Caco-2 (cell line): Measurements from ENCODE around the gene IKZF3. TPM values are rescaled to one million over a fixed set of nuclear protein-coding genes. Genes with fewer than 3 reads are reported as not detected.

Experiments used
- BruUV-seq: library from RNA; stranded (reverse); fragments of 400-500 nt; replicated peaks from 2 replicates; lab custom pipeline; 2021; lab: Mats Ljungman, UMichigan
- CTCF ChIA-PET: fragments of 300-600 bp; sonication (Branson Sonifier 250); formaldehyde crosslinking; loops from one replicate; lab custom pipeline; 2022; ENCODE audit warnings: antibody characterized with exemption; lab: Charles Lee
- POLR2A ChIA-PET: fragments of 300-600 bp; sonication (Branson Sonifier 250); formaldehyde crosslinking; loops from one replicate; lab custom pipeline; 2022; ENCODE audit warnings: antibody characterized with exemption; lab: Charles Lee
- DNase-seq, 2 experiments: peaks; one replicate each; pipeline versions ENCODE4 v3.0.0 to v3.0.0-alpha.2; 2020 to 2022
- H3K27me3 ChIP-seq: replicated peaks from 2 replicates; pipeline ENCODE4 v1.6.0; 2011; ENCODE audit warnings: low read length; ENCODE audit not compliant: control insufficient read depth, insufficient read depth
- H3K36me3 ChIP-seq: 2 replicates; pipeline ENCODE4 v1.5.1; 2011; ENCODE audit warnings: low read length; ENCODE audit not compliant: control insufficient read depth, insufficient read depth
- H3K4me1 ChIP-seq: fragments of 250-450 bp; sonication (Bioruptor Pico); 2 replicates; pipeline ENCODE4 v1.5.1; 2020; ENCODE audit warnings: mild to moderate bottlenecking
- H3K4me3 ChIP-seq: 2 replicates; pipeline ENCODE4 v1.5.1; 2011; ENCODE audit warnings: low read depth, mild to moderate bottlenecking, control low read depth, low read length
- H3K9me3 ChIP-seq: fragments of 250-450 bp; sonication (Bioruptor Pico); 2 replicates; pipeline ENCODE4 v1.5.1; 2020; ENCODE audit warnings: mild to moderate bottlenecking, moderate library complexity
- H3K27ac Mint-ChIP-seq: one replicate; pipeline ENCODE4 v1.8.0; 2022; ENCODE audit warnings: mixed read lengths; ENCODE audit not compliant: unreplicated experiment
- H3K27me3 Mint-ChIP-seq: one replicate; pipeline ENCODE4 v1.8.0; 2022; ENCODE audit warnings: mixed read lengths; ENCODE audit not compliant: insufficient read depth, unreplicated experiment
- H3K36me3 Mint-ChIP-seq: one replicate; pipeline ENCODE4 v1.8.0; 2022; ENCODE audit warnings: mild to moderate bottlenecking, mixed read lengths; ENCODE audit not compliant: insufficient read depth, unreplicated experiment
- H3K4me1 Mint-ChIP-seq: one replicate; pipeline ENCODE4 v1.8.0; 2022; ENCODE audit warnings: low read depth, mixed read lengths; ENCODE audit not compliant: unreplicated experiment
- H3K4me3 Mint-ChIP-seq: one replicate; pipeline ENCODE4 v1.8.0; 2022; ENCODE audit warnings: mild to moderate bottlenecking, moderate library complexity, mixed read lengths; ENCODE audit not compliant: unreplicated experiment
- H3K9me3 Mint-ChIP-seq: one replicate; pipeline ENCODE4 v1.8.0; 2022; ENCODE audit warnings: mixed read lengths; ENCODE audit not compliant: unreplicated experiment
- intact Hi-C: fragments of 100-400 bp; cut with micrococcal nuclease; formaldehyde crosslinking; loops from one replicate; pipeline ENCODE4 v1.10.0; 2022; ENCODE audit not compliant: unreplicated experiment
- total RNA-seq: library from RNA; stranded (reverse); gene quantifications from 2 replicates; pipeline ENCODE4 v1.2.3, GENCODE V29; 2022
- TF ChIP-seq, protein P1 (sequence below), 2 experiments: fragments of 200-600 bp in 1 of 2; IDR thresholded peaks; 1 replicate in 1 of 2; 2 replicates in 1 of 2; pipeline versions ENCODE4 v1.5.1 to v1.8.0; 2011 to 2022; ENCODE audit warnings: antibody characterized with exemption in 1 of 2, control low read depth in 1 of 2, inconsistent platforms in 1 of 2, low read depth in 1 of 2, low read length in 1 of 2, mild to moderate bottlenecking in 1 of 2, moderate library complexity in 1 of 2; ENCODE audit not compliant: insufficient read depth in 1 of 2, severe bottlenecking in 1 of 2, unreplicated experiment in 1 of 2

IKZF3 gene
- total RNA-seq, 1 experiment from 2014 or later = 2.8 TPM

DNA sequence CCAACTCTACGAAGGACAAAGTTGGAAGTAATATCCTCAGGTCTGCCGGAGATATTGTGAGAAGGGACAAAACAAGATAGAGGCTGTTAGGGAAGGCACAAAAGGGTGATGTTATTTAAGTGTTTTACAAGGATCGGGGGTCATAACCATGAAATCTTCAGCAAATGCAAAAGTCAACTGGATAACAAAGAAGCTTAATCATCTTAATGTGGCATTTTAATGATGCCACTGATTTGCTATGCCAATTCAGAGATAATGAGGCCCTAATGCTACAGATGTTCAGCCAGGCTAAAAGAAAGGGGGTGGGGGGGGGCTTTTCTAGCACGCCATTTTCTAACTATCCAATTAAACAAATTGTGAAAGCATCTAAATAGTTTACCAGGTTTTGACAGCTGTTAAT, 63.1 kb downstream of the IKZF3 start:
- peaks cover 6% of the 10 kb centered on the region for H3K9me3 Mint-ChIP-seq
- ChIA-PET CTCF (no interaction called here), POLR2A (no interaction called here)
- H3K36me3 ChIP-seq = no peaks in the 10 kb centered on the region
- no peaks in the 10 kb centered on the region for H3K27me3 ChIP-seq
- BruUV-seq = no TSS peak
- H3K9me3 ChIP-seq = no peaks in the 10 kb centered on the region
- DNase-seq = no peak
- TF ChIP-seq, protein P1, sequence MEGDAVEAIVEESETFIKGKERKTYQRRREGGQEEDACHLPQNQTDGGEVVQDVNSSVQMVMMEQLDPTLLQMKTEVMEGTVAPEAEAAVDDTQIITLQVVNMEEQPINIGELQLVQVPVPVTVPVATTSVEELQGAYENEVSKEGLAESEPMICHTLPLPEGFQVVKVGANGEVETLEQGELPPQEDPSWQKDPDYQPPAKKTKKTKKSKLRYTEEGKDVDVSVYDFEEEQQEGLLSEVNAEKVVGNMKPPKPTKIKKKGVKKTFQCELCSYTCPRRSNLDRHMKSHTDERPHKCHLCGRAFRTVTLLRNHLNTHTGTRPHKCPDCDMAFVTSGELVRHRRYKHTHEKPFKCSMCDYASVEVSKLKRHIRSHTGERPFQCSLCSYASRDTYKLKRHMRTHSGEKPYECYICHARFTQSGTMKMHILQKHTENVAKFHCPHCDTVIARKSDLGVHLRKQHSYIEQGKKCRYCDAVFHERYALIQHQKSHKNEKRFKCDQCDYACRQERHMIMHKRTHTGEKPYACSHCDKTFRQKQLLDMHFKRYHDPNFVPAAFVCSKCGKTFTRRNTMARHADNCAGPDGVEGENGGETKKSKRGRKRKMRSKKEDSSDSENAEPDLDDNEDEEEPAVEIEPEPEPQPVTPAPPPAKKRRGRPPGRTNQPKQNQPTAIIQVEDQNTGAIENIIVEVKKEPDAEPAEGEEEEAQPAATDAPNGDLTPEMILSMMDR (IDR thresholded peaks at IDR 0.05; ENCODE audit: insufficient read depth in 1 of 2, low read depth in 1 of 2, low read length in 1 of 2, severe bottlenecking in 1 of 2, unreplicated experiment in 1 of 2) = no peak
- no peak overlapping the region for H3K4me3 ChIP-seq
- no peak overlapping the region for H3K27ac Mint-ChIP-seq
- no peaks in the 10 kb centered on the region for H3K4me1 ChIP-seq
- no peak overlapping the region for H3K4me3 Mint-ChIP-seq
- H3K27me3 Mint-ChIP-seq = peaks cover 3% of the 10 kb centered on the region
- intact Hi-C loops = no loop called here
- no peaks in the 10 kb centered on the region for H3K4me1 Mint-ChIP-seq
- no peaks in the 10 kb centered on the region for H3K36me3 Mint-ChIP-seq

DNA sequence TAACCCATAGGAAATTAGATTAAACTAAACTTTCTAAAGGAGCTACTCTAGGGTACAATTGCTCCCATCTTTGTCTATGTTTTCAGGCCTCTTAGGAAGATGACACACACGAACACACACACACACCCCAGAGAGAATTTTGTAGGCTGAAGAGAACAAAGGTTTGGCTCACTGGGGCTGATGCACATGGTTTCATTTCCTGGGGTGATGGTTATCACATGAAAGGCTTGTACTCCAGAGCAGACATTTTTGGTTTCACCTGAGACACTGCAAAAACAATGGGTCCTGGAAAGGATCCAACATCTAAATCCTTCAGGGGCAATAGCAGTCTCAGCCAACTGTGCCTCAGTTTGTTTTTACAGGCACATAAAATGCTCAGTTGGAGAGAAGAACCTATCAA, 63.6 kb downstream of the IKZF3 start:
- Histone ChIP-seq H3K4me1 (no peaks in the 10 kb centered on the region), H3K4me3 (no peak overlapping the region), H3K27me3 (no peaks in the 10 kb centered on the region), H3K9me3 (no peaks in the 10 kb centered on the region), H3K36me3 (no peaks in the 10 kb centered on the region)
- intact Hi-C loops = no loop called here
- Mint-ChIP-seq H3K4me3 (no peak overlapping the region), H3K27me3 (peaks cover 3% of the 10 kb centered on the region), H3K4me1 (no peaks in the 10 kb centered on the region), H3K27ac (no peak overlapping the region), H3K9me3 (peaks cover 6% of the 10 kb centered on the region), H3K36me3 (no peaks in the 10 kb centered on the region)
- TF ChIP-seq, protein P1 (IDR thresholded peaks at IDR 0.05; ENCODE audit: insufficient read depth in 1 of 2, low read depth in 1 of 2, low read length in 1 of 2, severe bottlenecking in 1 of 2, unreplicated experiment in 1 of 2) = no peak
- ChIA-PET CTCF (no interaction called here), POLR2A (no interaction called here)
- BruUV-seq = no TSS peak
- DNase-seq = no peak

DNA sequence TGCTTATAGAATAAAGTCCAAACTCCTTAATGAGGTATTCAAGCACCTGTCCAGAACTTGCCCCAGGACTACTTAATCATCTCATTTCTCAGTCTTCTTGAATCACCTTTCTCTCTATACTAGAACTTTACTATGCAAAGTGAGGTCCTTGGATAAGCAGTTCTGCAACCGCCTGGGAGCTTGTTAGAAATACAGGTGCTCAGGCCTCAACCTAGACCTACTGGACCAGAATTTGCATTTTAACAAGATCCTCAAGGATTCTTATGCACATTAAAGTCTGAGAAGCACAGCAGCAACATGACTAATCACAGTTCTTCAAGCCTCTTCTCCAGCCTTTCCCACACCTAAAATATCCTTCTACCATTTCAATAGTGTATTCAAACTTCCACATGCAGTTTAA, 64.7 kb downstream of the IKZF3 start:
- H3K27ac Mint-ChIP-seq = no peak overlapping the region
- intact Hi-C loops = no loop called here

More for the DNA sequence above, 64.7 kb downstream of the IKZF3 start:
- ChIA-PET POLR2A (no interaction called here), CTCF (no interaction called here)
- BruUV-seq = no TSS peak
- no peaks in the 10 kb centered on the region for H3K9me3 ChIP-seq
- no peaks in the 10 kb centered on the region for H3K27me3 ChIP-seq
- H3K27me3 Mint-ChIP-seq = peaks cover 3% of the 10 kb centered on the region
- H3K4me1 Mint-ChIP-seq = no peaks in the 10 kb centered on the region
- no peak for DNase-seq
- TF ChIP-seq, protein P1 (IDR thresholded peaks at IDR 0.05; ENCODE audit: insufficient read depth in 1 of 2, low read depth in 1 of 2, low read length in 1 of 2, severe bottlenecking in 1 of 2, unreplicated experiment in 1 of 2) = no peak
- no peaks in the 10 kb centered on the region for H3K4me1 ChIP-seq
- H3K36me3 ChIP-seq = no peaks in the 10 kb centered on the region
- H3K4me3 Mint-ChIP-seq = no peak overlapping the region
- no peak overlapping the region for H3K4me3 ChIP-seq
- H3K9me3 Mint-ChIP-seq = peaks cover 6% of the 10 kb centered on the region
- no peaks in the 10 kb centered on the region for H3K36me3 Mint-ChIP-seq
